Caco-2 (cell line): ENCODE measurements around the gene TMEM145. TPM values are rescaled to one million over a fixed set of nuclear protein-coding genes. Genes with fewer than 3 reads are reported as not detected.

Source experiments
- BruUV-seq: library from RNA; stranded (reverse); fragments of 400-500 nt; replicated peaks from 2 replicates; lab custom pipeline; 2021; lab: Mats Ljungman, UMichigan
- CTCF ChIA-PET: fragments of 300-600 bp; sonication (Branson Sonifier 250); formaldehyde crosslinking; loops from one replicate; lab custom pipeline; 2022; ENCODE audit warnings: antibody characterized with exemption; lab: Charles Lee
- POLR2A ChIA-PET: fragments of 300-600 bp; sonication (Branson Sonifier 250); formaldehyde crosslinking; loops from one replicate; lab custom pipeline; 2022; ENCODE audit warnings: antibody characterized with exemption; lab: Charles Lee
- DNase-seq, 2 experiments: peaks; one replicate each; pipeline versions ENCODE4 v3.0.0 to v3.0.0-alpha.2; 2020 to 2022
- H3K27me3 ChIP-seq: replicated peaks from 2 replicates; pipeline ENCODE4 v1.6.0; 2011; ENCODE audit warnings: low read length; ENCODE audit not compliant: control insufficient read depth, insufficient read depth
- H3K36me3 ChIP-seq: 2 replicates; pipeline ENCODE4 v1.5.1; 2011; ENCODE audit warnings: low read length; ENCODE audit not compliant: control insufficient read depth, insufficient read depth
- H3K4me1 ChIP-seq: fragments of 250-450 bp; sonication (Bioruptor Pico); 2 replicates; pipeline ENCODE4 v1.5.1; 2020; ENCODE audit warnings: mild to moderate bottlenecking
- H3K4me3 ChIP-seq: 2 replicates; pipeline ENCODE4 v1.5.1; 2011; ENCODE audit warnings: low read depth, mild to moderate bottlenecking, control low read depth, low read length
- H3K9me3 ChIP-seq: fragments of 250-450 bp; sonication (Bioruptor Pico); 2 replicates; pipeline ENCODE4 v1.5.1; 2020; ENCODE audit warnings: mild to moderate bottlenecking, moderate library complexity
- H3K27ac Mint-ChIP-seq: one replicate; pipeline ENCODE4 v1.8.0; 2022; ENCODE audit warnings: mixed read lengths; ENCODE audit not compliant: unreplicated experiment
- H3K27me3 Mint-ChIP-seq: one replicate; pipeline ENCODE4 v1.8.0; 2022; ENCODE audit warnings: mixed read lengths; ENCODE audit not compliant: insufficient read depth, unreplicated experiment
- H3K36me3 Mint-ChIP-seq: one replicate; pipeline ENCODE4 v1.8.0; 2022; ENCODE audit warnings: mild to moderate bottlenecking, mixed read lengths; ENCODE audit not compliant: insufficient read depth, unreplicated experiment
- H3K4me1 Mint-ChIP-seq: one replicate; pipeline ENCODE4 v1.8.0; 2022; ENCODE audit warnings: low read depth, mixed read lengths; ENCODE audit not compliant: unreplicated experiment
- H3K4me3 Mint-ChIP-seq: one replicate; pipeline ENCODE4 v1.8.0; 2022; ENCODE audit warnings: mild to moderate bottlenecking, moderate library complexity, mixed read lengths; ENCODE audit not compliant: unreplicated experiment
- H3K9me3 Mint-ChIP-seq: one replicate; pipeline ENCODE4 v1.8.0; 2022; ENCODE audit warnings: mixed read lengths; ENCODE audit not compliant: unreplicated experiment
- intact Hi-C: fragments of 100-400 bp; cut with micrococcal nuclease; formaldehyde crosslinking; loops from one replicate; pipeline ENCODE4 v1.10.0; 2022; ENCODE audit not compliant: unreplicated experiment
- total RNA-seq: library from RNA; stranded (reverse); gene quantifications from 2 replicates; pipeline ENCODE4 v1.2.3, GENCODE V29; 2022
- TF ChIP-seq, protein P1 (sequence below), 2 experiments: fragments of 200-600 bp in 1 of 2; IDR thresholded peaks; 1 replicate in 1 of 2; 2 replicates in 1 of 2; pipeline versions ENCODE4 v1.5.1 to v1.8.0; 2011 to 2022; ENCODE audit warnings: antibody characterized with exemption in 1 of 2, control low read depth in 1 of 2, inconsistent platforms in 1 of 2, low read depth in 1 of 2, low read length in 1 of 2, mild to moderate bottlenecking in 1 of 2, moderate library complexity in 1 of 2; ENCODE audit not compliant: insufficient read depth in 1 of 2, severe bottlenecking in 1 of 2, unreplicated experiment in 1 of 2

TMEM145 gene
- total RNA-seq, 1 experiment from 2014 or later: 2.2 TPM

- BruUV-seq: no TSS peak
- no peaks in the 10 kb centered on the region for H3K36me3 Mint-ChIP-seq
- TF ChIP-seq, protein P1, sequence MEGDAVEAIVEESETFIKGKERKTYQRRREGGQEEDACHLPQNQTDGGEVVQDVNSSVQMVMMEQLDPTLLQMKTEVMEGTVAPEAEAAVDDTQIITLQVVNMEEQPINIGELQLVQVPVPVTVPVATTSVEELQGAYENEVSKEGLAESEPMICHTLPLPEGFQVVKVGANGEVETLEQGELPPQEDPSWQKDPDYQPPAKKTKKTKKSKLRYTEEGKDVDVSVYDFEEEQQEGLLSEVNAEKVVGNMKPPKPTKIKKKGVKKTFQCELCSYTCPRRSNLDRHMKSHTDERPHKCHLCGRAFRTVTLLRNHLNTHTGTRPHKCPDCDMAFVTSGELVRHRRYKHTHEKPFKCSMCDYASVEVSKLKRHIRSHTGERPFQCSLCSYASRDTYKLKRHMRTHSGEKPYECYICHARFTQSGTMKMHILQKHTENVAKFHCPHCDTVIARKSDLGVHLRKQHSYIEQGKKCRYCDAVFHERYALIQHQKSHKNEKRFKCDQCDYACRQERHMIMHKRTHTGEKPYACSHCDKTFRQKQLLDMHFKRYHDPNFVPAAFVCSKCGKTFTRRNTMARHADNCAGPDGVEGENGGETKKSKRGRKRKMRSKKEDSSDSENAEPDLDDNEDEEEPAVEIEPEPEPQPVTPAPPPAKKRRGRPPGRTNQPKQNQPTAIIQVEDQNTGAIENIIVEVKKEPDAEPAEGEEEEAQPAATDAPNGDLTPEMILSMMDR (IDR thresholded peaks at IDR 0.05; ENCODE audit: insufficient read depth in 1 of 2, low read depth in 1 of 2, low read length in 1 of 2, severe bottlenecking in 1 of 2, unreplicated experiment in 1 of 2): peak in 1 of 2 experiments; percentile 21
- DNase-seq: no peak
- H3K9me3 Mint-ChIP-seq: no peaks in the 10 kb centered on the region
- Histone ChIP-seq H3K27me3 (no peaks in the 10 kb centered on the region), H3K4me1 (0 out of 2 replicates have a peak, but pooled peaks cover 5% of the 10 kb centered on the region), H3K4me3 (peak overlapping the region; percentile 48), H3K9me3 (no peaks in the 10 kb centered on the region), H3K36me3 (no peaks in the 10 kb centered on the region)
- H3K27me3 Mint-ChIP-seq: peaks cover 11% of the 10 kb centered on the region
- intact Hi-C loops: no loop called here
- H3K27ac Mint-ChIP-seq: no peak overlapping the region
- POLR2A ChIA-PET: no interaction called here
- H3K4me3 Mint-ChIP-seq: peak overlapping the region; percentile 66
- CTCF ChIA-PET: interaction anchor here (1.2 kb wide), 2 partner anchors 9 to 12 kb away, joined by 3 to 4 read pairs; partner anchors contain the start of gene PAFAH1B3
- no peaks in the 10 kb centered on the region for H3K4me1 Mint-ChIP-seq
Observed at GRCh38 chr19:42313840-42314755, 989 bp downstream of the TMEM145 start.

- TF ChIP-seq, protein P1 (IDR thresholded peaks at IDR 0.05; ENCODE audit: insufficient read depth in 1 of 2, low read depth in 1 of 2, low read length in 1 of 2, severe bottlenecking in 1 of 2, unreplicated experiment in 1 of 2): no peak
- Mint-ChIP-seq H3K4me3 (no peak overlapping the region), H3K36me3 (no peaks in the 10 kb centered on the region), H3K9me3 (no peaks in the 10 kb centered on the region), H3K27ac (no peak overlapping the region), H3K27me3 (peaks cover 11% of the 10 kb centered on the region), H3K4me1 (no peaks in the 10 kb centered on the region)
- ChIA-PET POLR2A (no interaction called here), CTCF (no interaction called here)
- BruUV-seq: no TSS peak
- H3K27me3 ChIP-seq: no peaks in the 10 kb centered on the region
- H3K9me3 ChIP-seq: no peaks in the 10 kb centered on the region
- DNase-seq: no peak
- intact Hi-C loops: no loop called here
- no peak overlapping the region for H3K4me3 ChIP-seq
- no peaks in the 10 kb centered on the region for H3K36me3 ChIP-seq
- H3K4me1 ChIP-seq: 0 out of 2 replicates have a peak, but pooled peaks cover 5% of the 10 kb centered on the region
Observed at GRCh38 chr19:42315024-42315423, 1.9 kb downstream of the TMEM145 start.

GRCh38 chr19:42316223-42317211, 3.4 kb downstream of the TMEM145 start:
- intact Hi-C loops: no loop called here
- H3K36me3 ChIP-seq: no peaks in the 10 kb centered on the region
- DNase-seq: no peak
- POLR2A ChIA-PET: no interaction called here
- CTCF ChIA-PET: no interaction called here
- H3K36me3 Mint-ChIP-seq: no peaks in the 10 kb centered on the region
- no peaks in the 10 kb centered on the region for H3K9me3 ChIP-seq
- H3K27ac Mint-ChIP-seq: no peak overlapping the region
- no peaks in the 10 kb centered on the region for H3K4me1 Mint-ChIP-seq
- BruUV-seq: no TSS peak
- TF ChIP-seq, protein P1 (IDR thresholded peaks at IDR 0.05; ENCODE audit: insufficient read depth in 1 of 2, low read depth in 1 of 2, low read length in 1 of 2, severe bottlenecking in 1 of 2, unreplicated experiment in 1 of 2): no peak
- H3K4me1 ChIP-seq: 0 out of 2 replicates have a peak, but pooled peaks cover 5% of the 10 kb centered on the region
- peaks cover 12% of the 10 kb centered on the region for H3K27me3 Mint-ChIP-seq
- H3K9me3 Mint-ChIP-seq: no peaks in the 10 kb centered on the region
- no peaks in the 10 kb centered on the region for H3K27me3 ChIP-seq
- no peak overlapping the region for H3K4me3 ChIP-seq
- H3K4me3 Mint-ChIP-seq: no peak overlapping the region
